Activated CD4-positive, CD25-positive, alpha-beta regulatory T cell treated with anti-CD3 and anti-CD28 coated beads, Interleukin-2, amount 50 U/mL, for 24 hours (primary cell): Measurements from ENCODE around the gene FGF4.

ENCODE experiments used
- ATAC-seq, 2 donors: fragments of 150-1000 bp; cut with Tn5 transposase; one replicate each; pipeline ENCODE4 v1.10.0; 2021; ENCODE audit warnings: mild to moderate bottlenecking in 1 of 2, moderate library complexity in 1 of 2

The FGF4 gene

DNA sequence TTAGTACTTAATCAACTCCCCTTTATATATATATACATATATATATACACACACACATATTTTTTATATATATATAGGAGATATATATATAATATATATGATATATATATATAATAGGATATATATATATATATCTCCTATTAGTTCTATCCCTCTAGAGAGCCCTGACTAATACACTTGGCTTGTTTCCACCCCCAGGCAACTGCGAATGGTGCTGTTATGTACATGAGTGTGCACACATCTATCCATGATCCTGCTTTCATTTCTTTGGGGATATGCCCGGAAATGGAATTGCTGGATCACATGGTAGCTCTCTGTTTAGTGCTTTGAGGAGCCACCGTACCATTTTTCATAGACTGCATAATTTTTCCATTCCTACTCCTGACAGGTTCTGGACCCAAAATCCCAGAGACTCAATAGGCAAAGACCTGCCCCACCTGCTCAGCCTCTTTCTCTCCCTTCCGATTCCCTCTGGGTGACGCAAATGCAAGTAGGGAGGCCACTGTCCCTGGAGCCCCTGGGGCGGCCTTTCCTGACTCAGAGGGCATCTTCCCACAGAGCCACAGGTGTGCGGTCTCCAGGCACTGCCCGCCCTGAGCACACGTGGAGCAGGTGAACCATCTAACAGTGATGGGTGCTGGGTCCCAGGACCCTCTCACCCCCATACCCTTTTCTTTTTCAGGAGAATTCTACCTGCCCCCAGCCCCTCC lies 32.1 kb upstream of the FGF4 start:
- no peak for ATAC-seq

DNA sequence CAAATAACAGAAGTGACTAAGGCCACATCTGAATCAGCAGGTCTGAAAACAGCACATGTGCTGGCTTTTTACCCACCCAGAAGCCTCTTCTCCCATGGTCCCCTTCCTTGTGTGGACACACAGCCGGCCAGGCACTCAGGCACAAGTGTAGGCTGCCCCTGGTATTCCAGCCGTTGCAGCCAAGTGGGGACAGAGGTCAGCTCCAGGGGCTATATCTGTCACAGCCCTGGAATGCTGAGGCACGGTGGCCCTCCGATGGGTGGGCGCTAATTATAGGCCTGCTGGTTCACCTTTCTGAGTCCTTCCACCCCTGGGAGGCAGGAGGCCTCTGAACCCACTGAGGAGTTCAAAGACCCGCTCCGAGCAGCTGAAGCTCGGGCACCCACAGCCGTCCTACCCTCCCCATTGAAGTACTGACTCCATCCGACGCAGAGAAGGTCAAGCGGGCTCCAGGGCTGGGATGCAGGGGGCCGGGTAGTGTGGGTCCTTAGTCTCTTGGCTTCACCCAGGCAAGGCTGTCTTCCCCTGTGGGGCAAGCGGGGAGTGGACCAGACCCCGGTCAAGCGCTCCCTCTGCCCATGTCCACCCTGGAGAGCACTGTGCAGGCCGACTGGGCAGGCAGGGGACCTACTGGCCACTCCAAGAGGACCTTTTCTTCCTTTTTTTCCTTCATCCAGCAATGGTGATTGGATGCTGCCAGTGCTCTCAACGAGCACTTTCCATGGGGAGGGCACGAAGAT lies 29.8 kb upstream of the FGF4 start:
- ATAC-seq = no peak

GRCh38 chr11:69803604-69804218 lies 28.6 kb upstream of the FGF4 start:
- no peak for ATAC-seq

- no peak for ATAC-seq
Observed at GRCh38 chr11:69803022-69803421, 27.9 kb upstream of the FGF4 start.

DNA sequence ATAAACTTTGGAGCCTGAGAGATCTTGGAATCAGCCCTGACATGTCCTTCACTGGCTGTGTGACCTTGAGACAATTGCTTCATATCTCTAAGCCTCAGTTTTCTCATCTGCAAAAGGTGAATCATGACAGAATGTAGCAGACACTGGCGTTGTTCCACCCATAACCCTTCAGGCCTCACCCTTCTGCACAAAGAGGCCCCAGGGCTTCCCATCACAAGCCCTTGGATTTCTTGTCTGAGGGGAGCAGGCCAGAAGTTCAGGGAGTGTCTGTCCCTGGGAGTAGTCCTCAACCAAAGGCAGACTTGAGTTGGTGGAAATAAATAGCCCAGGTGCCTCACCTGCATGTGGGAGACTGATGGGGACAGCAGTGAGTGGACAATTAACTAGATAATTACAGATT lies 27.4 kb upstream of the FGF4 start:
- no peak for ATAC-seq

DNA sequence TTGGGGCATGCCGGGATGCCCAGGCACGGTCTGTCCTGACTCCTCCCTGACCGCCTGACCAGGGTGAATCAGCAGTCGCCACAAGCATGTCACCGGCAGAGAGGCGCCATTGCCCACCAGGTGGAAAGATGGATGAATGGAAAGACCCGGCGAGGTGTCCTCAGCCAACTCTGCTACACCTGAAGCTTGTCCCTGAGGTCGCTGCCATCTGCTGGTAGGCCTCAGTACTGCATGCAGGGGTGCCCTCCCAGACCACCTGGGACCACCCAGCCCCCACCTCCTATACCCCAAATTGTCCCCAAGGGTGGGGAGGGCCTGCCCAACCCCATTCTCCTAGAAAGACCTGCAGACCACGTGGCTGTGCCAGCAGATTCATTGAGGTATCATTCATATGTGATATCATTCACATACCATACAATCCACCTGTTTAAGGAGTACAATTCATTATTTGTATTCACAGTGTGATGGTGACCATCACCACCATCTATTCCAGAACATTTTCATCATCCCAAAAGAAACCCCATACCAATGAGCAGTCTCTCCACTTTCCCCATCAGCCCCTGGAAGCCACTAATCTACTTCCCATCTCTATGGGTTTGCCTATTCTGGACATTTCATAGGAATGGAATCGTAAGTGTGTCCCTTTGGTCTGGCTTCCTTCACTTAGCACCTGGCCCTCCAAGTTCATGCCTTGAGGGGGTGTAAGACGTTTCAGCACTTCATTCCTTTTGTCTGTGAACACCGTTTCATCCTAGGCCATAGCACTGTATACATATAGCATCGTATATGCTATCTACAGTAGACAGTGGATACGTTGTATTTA lies 26.6 kb upstream of the FGF4 start:
- no peak for ATAC-seq

GRCh38 chr11:69800278-69800677 lies 25.1 kb upstream of the FGF4 start:
- no peak for ATAC-seq

GRCh38 chr11:69799582-69799981 lies 24.4 kb upstream of the FGF4 start:
- ATAC-seq = no peak

- ATAC-seq = no peak
Observed at GRCh38 chr11:69799097-69799496, 24.0 kb upstream of the FGF4 start.

DNA sequence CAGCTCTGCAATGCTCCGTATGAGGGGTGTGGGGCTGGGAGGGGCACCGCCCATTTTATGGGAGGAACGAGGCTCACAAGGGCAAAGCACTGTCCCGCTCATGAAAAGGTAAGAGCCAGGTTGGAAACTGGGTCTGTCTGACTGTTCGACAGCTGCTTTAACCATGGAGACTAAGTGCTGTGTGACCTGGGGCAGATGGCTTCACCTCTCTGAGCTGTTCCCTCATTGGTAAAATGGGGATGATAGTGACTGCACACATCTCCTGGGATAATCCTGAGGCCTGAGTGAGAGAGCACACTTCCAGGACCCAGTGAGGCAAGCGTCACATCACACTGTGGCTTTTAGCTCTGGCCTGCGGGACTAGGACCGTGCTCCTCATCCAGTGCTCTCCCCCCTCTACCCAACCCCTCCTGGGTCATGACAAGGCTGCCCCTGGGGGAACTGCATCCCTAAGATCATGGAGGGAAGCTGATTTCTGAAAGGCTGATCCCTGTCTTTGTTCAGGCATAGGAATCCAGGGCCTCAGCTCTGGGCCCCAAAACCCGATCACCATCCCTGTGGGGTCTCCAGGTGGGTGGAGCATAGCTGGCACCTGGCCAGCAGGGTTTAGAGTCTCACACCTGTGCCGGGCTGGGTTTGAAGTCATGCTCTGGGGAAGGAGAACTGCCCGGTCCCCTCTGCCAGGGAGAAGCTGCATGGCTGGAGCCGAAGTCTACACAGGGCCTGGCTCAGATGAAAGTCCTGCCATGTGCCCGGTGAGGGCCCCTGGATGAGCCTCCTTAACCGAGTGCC lies 22.8 kb upstream of the FGF4 start:
- ATAC-seq = no peak

DNA sequence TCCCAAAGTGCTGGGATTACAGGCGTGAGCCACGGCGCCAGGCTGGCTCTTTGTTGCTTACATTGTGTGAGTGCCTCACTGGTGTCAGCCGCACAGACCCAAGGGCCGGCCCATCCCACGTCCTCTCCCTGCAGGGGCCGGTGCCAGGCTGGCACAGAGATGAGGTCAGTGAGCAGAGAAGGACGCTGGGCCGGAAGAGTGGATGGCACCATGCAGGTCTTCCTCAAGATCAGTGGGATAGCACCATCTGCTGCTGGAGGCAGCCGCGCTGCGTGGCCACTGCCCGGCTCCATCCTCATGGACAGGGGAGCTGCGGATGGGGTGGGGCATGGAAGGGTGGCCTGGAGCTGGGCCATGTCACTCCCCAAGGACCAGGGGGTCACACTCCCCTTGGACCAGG lies 22.0 kb upstream of the FGF4 start:
- no peak for ATAC-seq

GRCh38 chr11:69796063-69796462 lies 20.9 kb upstream of the FGF4 start:
- no peak for ATAC-seq

DNA sequence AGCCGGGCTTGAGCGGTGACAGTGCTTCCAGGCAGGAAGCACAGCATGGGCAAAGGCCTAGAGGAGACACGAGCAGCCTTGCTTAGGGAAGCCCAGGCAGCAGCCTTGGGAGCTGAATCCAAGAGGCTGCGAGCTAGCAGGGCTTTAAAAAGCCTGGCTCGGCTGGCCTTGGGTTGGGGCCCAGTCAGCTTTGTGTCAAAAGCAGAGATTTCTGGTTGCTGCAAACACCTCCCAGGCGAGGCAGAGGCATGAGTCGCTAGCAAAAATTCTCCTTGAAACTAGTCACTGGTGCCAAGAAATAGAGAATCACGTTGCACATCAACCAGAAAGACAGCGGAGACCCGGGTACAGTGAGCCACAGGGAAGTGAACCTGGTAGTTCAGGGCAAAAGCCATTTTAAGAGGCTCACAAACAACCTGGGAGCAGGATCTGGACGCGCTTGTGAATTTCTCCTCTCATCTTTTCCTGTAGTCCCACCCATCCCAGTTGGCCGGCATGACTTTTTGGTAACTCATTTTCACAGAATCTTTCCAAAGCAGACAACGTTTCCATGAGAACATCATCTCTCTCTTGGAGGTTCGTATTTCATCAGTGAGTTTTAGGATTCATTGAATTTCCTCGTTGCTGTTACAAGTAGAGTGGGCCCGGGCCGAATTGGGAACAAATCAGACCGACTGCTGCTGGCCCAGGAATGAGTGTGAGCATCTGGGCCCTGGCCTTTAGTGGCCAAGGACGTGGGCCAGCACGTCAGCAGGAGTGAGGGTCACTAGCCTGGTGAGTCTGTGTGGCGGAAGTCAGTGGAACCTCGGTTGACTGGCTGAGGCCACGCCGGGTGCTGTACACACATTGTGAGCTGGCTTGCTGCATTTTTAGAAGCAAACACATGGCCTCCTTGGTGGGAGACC lies 16.4 kb upstream of the FGF4 start:
- no peak for ATAC-seq

DNA sequence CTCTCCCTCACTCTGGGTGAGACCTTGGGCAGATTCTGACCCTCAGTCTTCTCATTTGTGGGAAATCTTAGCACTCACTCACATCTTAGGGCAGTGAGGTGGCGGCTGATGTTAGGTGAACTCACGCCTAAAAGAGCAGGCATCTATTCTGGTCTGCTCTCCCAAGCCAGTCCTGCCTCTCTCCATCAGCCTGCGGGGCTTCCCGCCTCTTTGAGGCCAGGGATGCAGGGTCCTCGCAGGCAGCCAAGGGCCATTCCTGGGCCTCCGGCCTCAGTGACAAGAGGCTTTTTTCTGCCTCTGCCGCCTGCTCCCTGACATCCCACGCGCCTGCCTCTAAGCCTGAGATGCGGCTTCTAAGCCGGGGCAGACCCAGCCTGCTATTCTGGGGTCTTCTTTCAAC lies 13.8 kb upstream of the FGF4 start:
- no peak for ATAC-seq

DNA sequence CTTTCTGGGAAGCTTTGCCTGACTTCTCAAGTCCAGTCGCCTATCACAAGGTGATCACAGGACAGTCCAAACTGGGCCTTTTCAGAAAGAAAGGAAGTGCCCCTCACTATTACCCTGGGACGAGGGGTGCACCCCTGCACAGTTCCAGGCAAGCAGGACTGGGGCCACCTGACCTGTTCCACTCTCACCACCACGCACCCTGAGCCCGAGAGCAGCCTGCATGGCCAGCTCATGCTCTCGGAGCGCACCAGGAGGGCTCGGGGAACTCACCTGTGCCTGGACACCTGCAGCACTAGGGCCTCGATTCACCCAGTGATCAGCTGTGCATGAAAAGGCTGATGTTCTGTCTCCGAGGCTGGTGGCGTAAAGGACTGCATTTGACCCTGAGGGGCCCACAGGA lies 12.8 kb upstream of the FGF4 start:
- ATAC-seq = no peak

DNA sequence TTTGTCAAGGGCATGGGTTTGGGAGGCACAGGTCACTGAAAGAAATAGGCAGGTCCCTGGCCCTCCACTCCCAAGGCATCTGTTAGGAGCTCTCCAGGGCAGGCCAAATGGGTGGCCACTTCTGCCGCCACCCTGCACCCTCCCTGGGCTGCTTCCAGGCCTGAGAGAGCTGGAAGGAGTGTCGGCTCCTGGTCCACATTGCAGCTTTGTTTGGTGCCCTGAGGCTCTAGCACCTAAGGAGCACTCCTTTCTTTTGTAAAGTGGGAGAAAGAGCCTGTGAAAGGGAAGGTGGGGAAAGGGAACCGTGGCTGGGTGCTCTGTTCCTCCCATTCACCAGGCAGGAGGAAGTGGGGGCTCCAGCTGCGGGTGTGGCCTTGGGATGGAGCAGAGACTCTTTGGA lies 12.3 kb upstream of the FGF4 start:
- ATAC-seq = no peak

DNA sequence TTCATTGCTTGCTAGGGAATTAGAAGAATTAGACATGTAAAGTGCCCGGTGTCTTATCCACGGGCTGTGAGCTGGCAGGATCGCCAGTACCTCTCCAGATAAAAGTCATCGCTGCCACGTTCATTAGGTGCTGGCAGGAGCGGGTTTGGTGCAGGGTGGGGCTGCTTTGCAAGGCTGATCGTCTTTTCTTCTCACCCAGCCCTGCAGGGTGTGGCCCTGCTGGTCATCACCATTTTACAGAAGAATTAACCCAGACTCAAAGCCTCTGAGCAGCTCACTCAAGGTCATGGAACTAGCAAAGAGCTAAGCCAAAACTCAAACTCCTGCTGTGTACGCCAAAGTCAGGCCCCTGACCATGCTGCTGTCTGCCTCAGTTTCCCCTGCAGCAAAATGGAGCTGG lies 6.1 kb upstream of the FGF4 start:
- no peak for ATAC-seq

DNA sequence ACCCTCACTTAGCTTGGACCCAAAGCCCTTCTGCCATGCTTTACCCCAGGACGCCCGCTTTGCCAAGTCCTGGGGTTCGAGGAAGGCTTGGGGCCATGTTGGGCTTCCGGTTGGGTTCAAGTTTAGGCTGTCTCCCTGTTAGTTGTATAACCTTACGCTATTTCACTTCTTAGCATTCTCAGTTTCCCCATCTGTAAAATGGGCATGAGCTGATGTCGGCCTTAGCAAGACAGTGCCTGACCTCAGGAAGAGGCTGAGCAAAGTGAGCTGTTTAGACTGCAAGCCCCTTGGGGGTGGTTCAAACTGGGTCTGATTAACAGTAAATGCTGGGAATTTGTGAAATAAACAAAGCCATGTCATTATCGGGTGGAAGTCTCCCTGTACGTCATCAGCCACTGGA lies 3.2 kb upstream of the FGF4 start:
- ATAC-seq = no peak

DNA sequence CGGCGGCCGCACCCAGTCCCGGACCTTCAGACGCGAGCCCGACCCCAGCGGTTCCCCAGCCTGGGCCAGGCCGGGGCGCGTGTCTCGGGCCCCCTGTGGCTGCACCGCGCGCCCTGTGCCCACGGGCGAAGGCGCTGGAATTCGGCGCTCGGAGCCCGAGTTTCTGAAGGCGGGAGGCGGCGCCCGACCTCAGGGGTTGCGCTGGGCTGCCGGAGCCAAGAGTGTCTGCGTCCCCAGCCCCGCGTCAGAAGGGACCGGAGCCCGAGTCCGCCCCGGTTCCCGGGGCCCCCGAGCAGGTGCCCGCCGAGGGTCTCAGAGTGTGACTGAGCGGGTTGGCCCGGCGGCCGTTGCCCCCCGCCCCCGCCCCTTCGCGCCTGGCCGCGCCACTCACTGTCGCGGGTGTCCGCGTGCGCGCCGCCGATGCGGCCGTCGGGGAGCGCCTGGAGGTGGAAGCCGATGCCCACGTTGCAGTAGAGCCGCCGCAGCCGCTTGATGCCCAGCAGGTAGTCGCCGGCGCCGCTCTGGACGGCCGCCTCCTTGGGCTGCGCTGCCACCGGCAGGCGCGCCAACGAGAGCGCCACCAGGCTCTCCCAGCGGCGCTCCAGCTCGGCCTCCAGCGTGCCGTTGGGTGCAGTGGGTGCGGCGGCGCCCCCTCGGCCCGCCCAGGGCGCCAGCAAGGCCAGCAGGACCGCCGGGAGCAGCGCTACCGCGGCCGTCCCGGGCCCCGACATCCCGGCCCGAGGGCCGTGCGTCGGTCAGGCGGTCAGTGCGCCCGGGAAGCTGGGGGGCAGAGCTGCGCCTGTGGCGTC lies 583 bp downstream of the FGF4 start:
- no peak for ATAC-seq

GRCh38 chr11:69773626-69774353 lies 1.4 kb downstream of the FGF4 start:
- ATAC-seq = no peak
